Sciatic nerve (tissue), 2 donors: ENCODE data around the gene EEFSEC. TPM values are rescaled to one million over a fixed set of nuclear protein-coding genes. Genes with fewer than 3 reads are reported as not detected.

ENCODE experiments used
- ATAC-seq: fragments of 200-7000 bp; cut with Tn5 transposase; one replicate; pipeline ENCODE4 v1.9.1; 2020; ENCODE audit warnings: mild to moderate bottlenecking, moderate library complexity
- DNase-seq: peaks from one replicate; pipeline ENCODE4 v3.0.0-alpha.2; 2020; ENCODE audit warnings: low spot score
- intact Hi-C: fragments of 100-400 bp; cut with DNase I; formaldehyde crosslinking; loops from one replicate; pipeline ENCODE4 v1.14.2; 2022
- total RNA-seq: library from RNA; stranded (reverse); fragmentation: NEBNext Ultra II Directional; extraction: Animal tissue kit (Norgen Biotek cat#: 25700); gene quantifications from one replicate; pipeline ENCODE4 v1.2.1, GENCODE V29; 2021
- donor health status: DM: no; HTN: no; CAD: no.
- donor health status: DM: no; HTN: no; CAD: no.

EEFSEC gene
- total RNA-seq, 1 donor from 2014 or later, result 14.8 TPM

DNA sequence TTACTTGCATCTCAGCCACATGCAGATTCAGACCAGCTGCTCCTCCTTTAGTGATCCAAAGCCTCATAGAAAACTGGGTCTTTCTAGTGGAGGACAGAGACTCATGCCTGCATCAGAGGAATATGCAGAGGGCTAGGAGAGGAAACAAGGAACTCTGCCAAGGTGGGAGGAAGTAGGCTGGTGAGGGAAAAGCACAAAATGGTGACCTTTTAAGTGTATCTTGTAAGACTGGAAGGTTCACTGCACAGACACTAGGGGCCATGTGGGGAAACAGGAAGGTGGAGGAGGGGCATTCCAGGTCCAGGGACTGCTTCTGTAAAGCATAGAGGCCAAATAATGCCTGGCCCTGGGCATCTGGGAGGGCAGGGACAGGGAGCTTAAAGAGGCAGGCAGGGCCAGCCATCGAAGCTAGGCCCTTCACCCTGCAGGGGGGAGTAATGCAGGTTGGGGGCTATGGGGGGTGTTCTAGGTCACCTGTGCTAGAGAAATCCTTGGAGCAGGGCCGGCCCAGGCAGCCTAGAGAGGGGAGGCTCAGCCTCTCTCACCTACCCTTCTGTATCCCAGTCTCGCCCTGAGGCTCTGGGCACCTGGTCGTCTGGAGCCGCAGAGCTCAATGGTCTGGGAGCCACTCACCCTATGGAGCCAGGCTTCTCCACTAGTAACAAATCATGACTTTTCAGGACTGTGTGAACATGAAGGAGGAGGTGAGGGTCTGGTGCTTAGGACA, 195.7 kb downstream of the EEFSEC start:
- intact Hi-C loops, result no loop called here
- no peak for DNase-seq
- peak; percentile 26 for ATAC-seq

DNA sequence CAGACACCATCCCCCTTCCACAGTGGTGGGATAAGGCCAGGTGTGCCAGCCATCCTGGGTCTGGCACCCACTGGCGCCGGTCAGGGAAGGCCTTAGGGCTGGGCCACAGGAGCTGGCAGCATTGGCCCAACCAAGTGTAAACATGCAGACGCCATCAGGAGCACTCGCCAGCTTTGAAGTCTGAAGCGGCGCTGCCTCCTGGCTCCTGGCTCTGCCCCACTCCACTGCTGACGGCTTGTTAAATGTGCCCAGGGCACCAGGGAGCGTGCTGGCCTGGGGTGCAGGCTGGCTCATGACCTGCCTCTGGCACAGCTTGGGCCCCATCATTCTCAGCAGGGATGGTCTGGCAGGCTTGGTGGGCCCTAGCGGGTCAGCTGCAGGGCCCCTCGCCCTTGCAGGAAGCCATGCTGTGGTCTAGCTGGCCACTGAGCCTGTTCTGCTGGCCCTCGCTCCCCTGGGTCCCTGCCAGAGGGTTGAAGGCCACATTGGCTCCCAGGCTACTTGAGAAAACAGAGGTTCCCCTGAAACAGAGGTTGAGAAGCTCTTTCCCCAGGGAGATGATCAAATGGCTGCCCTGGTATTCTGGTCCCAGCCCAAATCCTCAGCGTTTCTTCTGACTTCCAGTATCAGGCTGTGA, 196.8 kb downstream of the EEFSEC start:
- intact Hi-C loops, result no loop called here
- ATAC-seq, result peak; percentile 28
- DNase-seq, result no peak

DNA sequence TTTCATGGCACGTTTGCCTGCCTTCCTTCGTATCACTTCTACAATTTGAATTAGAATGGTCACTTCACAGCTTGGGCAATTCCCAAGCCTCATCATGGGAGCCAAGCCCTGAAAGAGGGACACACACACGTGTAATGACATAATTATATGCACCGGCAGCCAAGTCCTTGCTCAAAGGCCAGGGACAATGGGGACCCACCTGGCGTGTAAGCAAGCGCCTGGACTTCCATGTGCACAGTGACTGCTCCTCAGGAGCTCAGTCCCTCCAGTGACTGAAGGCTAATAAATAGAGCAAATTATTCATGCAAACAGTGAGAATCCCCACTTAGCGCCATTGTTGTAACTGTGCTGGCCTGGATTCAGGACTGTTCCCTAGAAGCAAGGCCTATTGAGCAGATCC, 198.3 kb downstream of the EEFSEC start:
- intact Hi-C loops, result no loop called here
- ATAC-seq (no peak), DNase-seq (no peak)

DNA sequence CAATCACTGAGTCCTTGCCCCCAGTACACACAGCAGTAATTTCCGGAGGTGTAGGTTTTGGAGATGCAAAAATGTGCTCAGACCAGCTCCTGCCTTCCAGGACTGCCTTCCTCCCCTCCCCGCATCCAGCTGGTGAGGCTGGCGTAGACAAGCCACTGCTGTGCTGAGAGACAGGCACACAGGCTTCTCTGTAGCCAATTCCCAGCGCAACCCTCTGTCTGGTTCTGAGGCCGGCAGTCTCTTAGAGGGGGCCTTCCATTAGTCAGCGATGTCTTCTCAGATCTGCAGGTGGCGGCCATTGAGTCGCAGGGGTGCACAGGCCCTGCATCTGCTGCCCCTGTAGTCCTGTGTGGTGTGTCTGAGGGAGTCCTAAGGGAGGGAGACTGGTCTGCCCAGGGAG, 199.0 kb downstream of the EEFSEC start:
- ATAC-seq (no peak), DNase-seq (no peak)
- intact Hi-C loops, result no loop called here

DNA sequence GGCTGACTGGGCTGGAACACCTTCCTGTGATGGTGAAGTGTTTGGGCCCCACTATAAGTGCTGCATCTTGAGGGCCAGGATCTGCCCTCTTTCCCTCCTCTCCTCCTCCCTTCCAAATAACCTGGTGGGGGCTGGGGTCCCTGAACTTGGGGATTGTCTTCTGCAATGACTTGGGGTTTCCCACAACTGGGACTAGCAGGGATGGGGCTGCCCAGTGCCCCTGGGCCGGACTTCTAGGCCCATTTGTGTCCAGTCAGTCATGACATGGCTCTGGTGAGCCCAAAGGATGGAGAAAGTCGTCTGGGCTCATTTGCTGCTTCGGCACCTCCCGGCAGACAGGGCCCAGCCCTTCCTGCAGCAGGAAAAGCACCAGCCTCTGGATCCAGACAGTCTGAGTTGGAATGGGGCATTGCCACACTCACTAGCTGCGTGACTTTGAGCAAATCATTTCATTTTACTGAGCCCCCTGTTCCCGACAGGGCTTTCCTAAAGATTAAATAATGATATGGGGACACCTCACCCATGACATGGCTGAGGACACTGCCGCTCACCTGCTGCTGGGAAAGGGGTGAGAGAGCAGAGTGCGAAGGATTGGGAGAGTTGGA, 200.2 kb downstream of the EEFSEC start:
- DNase-seq (no peak), ATAC-seq (no peak)
- intact Hi-C loops, result no loop called here

DNA sequence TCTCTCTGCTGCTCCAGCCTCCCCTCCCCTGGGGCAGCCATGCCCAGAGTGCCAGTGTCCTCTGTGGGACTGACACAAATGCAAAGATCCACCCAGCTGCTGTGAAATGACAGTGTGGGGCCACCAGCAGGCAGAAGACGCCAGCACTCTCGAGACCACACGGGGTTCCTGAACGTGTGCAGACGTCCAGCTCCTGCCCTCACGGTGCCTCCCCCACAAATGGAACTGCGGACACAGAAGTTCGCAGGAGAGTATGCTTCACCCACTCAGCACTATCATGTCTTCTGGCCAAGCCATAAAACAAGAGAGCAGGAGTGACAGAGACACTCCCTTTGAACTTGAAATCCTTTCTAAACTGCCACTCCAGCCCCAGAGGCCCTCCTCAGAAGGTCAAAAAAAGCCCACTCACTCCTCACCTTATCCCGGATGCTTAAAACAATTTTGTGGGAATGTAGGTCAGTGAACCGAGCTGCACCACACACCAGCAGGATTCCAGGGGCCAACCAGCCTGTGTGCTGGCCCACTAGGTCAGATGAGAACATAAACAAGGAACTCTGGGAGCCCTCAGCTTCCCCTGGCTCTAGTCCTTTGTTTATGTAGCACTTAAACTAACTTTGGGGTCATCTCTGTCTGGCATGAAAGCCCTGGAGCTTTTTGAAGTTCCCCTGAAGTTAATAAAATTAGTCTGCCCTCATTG, 200.9 kb downstream of the EEFSEC start:
- DNase-seq, result no peak
- intact Hi-C loops, result no loop called here
- no peak for ATAC-seq

DNA sequence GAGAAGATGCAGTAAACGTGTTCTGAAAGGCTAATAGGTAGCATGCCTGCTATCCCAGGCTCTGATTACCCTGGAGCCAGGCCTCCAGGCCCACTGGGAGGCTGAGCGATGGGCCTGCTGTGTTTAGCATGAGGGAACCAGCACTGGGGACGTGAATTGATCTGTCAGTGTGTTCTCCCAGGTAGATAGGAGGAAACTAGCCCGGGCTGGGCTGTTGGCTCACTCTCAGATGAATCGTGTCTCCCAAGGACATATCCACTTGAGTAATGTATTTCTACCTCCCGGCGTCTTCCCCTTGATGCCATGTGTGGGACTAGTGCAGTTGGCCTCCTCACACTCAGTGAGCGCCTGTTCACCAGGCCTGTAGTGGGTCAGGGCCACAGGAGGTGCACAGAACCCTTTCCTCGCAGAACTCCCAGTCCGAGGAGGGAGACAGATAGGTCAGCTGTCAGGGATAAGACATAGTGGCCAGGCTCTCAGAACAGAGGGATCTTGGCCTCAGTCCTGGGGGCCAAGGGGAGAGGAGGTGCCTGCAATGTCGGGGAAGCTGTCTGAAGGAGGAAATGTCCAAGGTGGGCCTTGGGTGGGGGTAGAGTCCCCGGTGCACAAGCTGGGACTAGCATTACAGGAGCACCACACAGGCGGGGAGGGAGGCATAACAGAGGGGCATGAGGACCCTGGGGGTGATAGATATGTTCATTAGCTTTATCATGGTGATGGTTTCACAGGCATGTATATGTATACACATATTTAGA, 201.7 kb downstream of the EEFSEC start:
- intact Hi-C loops, result no loop called here
- DNase-seq (no peak), ATAC-seq (no peak)

DNA sequence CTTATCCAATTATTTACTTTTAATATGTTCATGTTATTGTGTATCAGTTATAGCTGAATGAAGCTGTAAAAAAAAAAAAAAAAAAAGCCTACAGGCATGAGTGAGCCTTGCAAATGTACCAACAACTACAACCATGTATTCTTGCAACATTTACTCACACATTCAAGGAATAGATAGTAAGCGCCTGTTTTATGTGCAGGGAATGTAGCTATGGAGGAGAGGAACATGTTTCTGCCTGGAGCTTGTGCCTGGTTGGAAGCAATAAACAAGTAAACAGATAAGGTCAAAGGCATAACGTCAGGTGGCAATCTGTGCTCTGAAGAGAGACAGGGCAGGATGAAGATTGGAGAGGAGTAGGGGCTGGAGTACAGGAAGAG, 202.2 kb downstream of the EEFSEC start:
- ATAC-seq (no peak), DNase-seq (no peak)
- intact Hi-C loops, result no loop called here

DNA sequence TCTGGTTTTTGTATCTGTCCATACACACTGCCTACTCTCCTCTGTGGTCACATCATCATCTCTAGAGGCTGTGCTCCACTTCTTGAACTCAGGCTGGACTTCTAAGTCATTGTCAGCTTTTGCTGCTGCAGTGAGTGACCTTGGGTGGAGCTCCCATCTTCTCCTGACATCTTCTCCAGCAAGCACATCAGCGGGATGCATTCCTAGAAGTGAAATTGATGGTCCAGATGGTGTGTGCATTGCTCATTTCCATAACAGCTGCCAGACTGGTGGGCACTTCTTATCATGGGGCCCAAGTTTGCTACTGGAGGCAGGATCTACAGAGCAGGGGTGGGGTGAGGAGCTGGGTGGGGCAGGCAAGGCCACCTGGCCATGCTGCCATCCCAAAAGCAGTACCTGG, 203.5 kb downstream of the EEFSEC start:
- DNase-seq, result no peak
- intact Hi-C loops, result no loop called here
- ATAC-seq, result no peak

DNA sequence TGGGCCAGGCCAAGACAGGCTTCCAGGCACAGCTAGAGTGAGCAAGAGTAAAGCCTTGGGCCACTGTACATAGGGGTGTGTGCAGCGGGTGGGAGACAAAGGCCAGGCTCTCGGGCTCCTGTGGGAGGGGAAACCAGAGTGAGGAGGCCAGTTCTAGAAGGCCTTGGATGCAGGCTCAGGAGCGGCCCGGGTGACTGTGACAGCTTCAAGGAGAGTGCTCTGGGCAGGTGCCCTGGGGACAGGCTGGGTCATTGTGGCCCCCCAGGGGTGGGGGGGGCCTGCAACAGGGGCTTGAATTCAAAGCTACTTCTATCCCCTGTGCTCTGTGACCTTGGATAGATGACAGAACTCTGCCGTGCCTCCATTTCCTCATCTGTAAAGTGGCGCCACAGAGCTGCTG, 204.3 kb downstream of the EEFSEC start:
- intact Hi-C loops, result no loop called here
- ATAC-seq (no peak), DNase-seq (no peak)

DNA sequence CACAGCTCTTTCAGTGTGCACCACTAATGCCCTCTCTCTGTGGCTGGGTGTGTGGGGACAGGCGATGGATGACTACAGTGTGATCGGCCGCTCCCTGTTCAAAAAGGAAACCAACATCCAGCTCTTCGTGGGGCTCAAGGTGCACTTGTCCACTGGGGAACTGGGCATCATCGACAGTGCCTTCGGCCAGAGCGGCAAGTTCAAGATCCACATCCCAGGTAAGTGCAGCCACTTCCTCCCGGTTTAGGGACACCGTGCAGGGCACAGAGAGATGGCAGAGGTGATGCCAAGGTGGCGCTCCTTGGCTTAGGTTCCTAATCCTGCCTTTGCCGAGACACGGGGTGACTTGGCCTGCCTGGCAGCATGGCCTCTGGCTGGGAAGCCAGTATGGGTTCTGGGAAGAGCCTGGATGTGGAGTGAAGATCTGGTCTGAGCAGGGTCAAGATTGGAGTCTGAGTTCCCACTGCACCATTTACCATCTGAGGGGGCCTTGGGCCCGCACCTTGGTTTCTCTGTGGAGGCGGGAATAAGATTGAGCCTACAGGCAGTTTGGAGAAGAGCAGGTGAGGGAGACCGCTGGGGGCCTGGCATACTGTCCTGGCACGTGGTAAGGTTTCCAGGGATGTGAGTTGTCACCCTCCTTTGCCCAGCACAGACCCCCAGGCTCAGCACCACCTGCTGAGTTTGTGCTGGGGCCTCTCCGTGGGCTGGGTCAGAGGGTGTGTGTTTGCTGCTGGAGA, 205.0 kb downstream of the EEFSEC start:
- intact Hi-C loops, result no loop called here
- ATAC-seq (no peak), DNase-seq (no peak)

DNA sequence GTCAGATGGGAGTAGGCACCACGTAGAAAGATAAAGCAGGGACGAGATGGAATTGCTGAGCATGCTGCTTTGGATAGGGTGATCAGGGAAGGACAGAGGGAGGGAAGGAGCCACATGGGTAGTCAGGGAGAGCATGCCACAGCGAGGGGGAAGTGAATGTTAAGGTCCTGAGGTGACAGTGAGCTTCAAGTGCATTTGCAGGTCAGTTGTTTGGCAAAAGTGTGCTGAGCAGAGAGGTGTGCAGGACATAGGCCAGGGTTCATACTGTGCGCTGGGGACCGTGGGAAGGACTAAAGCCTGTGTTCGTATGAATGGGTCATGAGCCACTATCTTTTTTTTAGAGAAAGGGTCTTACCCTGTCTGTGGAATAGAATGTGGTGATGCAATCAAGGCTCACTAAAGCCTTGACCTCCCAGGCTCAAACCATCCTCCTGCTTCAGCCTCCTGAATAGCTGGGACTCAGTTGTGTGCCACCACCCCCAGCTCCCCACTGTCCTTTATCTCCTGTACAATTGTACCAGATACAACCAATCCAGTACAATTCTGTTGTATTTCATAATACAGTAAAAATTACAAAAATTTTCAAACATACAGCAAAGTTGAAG, 205.9 kb downstream of the EEFSEC start:
- DNase-seq, result no peak
- intact Hi-C loops, result no loop called here
- ATAC-seq, result no peak

DNA sequence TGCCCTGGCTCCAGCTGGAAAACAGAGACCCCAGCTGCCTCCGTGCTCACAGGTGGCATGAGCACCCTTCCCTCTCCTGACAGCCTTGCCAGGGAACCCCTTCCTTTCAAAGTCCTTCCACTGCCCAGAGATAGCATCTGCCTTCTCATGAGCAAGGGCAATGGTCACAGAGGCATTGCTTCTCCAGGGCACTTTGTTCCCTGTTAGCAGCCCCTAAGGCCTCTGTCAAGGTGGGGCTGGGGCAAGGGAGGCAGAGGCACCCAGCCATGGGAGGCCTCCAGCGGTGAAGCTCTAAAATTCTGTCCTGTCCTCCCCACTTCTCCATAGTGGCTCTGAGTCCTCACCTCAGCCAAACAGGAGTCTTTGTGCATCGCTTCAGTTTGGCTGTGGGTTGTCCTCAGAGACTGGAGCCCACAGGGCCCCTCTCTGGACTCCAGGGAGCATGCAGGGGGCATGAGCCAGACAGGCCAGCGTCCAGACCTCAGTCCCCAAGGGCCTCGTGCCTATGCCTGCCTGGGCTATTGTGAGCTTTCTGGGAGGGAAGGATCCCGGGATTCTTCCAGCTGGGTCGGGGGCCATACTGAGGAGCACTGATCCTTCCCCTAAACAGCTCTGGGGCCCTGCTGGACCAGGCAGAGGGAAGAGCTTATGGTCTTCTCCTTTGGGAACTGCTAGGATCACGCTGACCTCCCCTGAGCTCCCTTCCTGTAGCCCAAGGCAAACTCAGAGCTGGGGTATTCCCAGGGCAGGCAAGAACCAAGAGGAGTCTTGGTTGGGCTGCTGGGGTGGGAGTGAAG, 206.8 kb downstream of the EEFSEC start:
- ATAC-seq, result no peak
- intact Hi-C loops, result no loop called here
- DNase-seq, result no peak

DNA sequence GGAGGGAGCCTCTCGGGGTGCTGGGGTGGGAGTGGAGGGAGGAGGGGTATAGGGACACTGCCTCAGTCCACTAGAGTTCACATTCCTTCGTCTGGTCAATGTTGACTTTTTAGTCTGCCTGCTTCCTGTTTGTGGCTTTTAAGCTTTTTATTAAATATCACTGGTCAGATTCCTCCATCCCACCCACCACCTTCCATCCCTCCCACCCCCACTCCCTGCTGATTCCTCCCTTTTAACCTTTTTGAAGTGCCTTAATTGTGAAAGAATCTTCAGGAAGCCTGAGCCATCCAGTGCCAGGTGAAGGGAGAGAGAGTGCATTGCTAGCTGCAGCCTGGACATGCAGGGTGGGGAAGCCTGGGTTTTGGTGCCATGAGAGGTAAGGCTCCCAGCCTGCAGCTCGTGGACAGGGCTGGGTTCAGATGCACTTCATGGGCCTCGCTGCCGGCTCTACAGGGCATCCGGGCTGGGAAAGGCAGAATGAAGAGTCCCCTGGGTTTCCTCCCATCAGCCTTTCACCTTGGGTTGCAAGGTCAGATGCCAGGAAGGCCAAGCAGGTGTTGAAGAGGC, 207.5 kb downstream of the EEFSEC start:
- DNase-seq (no peak), ATAC-seq (no peak)
- intact Hi-C loops, result no loop called here

DNA sequence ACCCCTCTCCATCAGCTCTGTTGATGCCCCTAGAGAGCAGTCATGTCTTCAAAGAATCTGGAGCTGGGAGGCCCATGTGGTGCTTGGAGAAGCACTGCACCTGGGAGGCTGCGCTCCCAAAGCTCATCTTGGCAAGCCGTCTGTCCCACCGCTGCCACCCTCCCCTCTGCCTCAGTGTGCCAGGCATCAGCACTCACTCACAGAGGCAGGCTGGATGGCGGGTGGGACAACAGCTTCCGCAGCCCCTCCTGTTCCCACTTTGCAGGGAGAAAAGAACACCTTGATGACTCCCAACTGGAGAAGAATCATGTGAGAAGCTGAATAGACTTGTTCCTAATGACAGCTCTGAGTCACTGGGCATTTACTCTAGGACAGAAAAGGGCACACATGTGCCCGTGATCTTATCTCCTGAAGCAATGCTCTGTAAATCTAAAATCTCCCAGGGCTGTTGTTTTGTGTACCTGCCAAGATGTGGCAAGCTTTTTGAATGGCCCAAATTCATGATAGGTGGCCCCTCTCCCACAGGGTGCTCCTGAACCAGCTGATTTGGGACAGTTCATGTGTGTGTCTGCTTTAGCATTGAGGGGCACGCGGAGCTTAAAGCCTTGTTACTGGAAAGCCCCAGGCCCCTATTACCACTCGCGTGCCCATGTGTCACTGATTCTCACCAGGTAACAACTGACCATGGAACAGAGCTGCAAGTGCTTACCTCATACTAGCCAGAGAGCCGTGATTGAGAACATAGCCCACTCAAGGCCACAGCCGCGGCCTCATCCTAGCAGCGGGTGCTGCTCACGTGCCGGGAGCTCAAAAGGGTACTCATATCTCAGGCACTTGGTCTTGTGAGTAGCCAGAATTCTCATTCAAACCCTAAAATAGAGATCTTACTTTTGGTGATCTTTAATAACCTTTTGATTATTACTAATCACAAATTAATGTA, 209.0 kb downstream of the EEFSEC start:
- ATAC-seq (no peak), DNase-seq (no peak)
- intact Hi-C loops, result no loop called here

DNA sequence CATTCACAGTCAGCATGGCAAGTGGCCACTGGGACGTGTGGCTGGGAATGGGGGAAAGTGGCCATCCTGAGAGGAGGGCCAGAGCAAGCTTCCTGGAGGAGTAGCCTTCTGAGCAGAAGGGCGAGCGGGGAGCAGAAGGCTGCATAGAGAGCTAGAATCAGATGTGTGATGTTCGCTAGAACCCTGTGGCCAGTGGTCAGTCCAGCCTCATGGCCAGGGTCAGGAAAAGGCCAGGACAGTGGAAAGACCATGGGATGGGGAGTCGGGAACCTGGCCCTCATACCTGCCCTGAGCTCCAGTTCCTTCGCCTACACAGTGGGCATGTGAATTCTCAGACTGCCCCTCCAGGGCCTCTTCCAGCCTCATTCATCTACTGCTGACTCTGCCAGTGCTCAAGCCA, 211.0 kb downstream of the EEFSEC start:
- DNase-seq (no peak), ATAC-seq (no peak)
- intact Hi-C loops, result no loop called here
